Body of pancreas (tissue), 4 donors: ENCODE results near the gene METTL3.

Experiments used
- POLR2A ChIP-seq, 3 donors: fragments of 450-650 bp; IDR thresholded peaks; one replicate each; pipeline ENCODE4 v1.6.1; 2016; ENCODE audit warnings: antibody characterized with exemption in 3 of 3, mild to moderate bottlenecking in 2 of 3
- TF ChIP-seq, protein P1 (sequence below), 7 experiments: fragments of 450-650 bp in 4 of 7; fragments of 200-600 bp in 3 of 7; sonication (generic) in 3 of 7; IDR thresholded peaks; one replicate each; pipeline ENCODE4 v1.5.1; 2016 to 2019; ENCODE audit warnings: antibody characterized with exemption in 7 of 7

DNA sequence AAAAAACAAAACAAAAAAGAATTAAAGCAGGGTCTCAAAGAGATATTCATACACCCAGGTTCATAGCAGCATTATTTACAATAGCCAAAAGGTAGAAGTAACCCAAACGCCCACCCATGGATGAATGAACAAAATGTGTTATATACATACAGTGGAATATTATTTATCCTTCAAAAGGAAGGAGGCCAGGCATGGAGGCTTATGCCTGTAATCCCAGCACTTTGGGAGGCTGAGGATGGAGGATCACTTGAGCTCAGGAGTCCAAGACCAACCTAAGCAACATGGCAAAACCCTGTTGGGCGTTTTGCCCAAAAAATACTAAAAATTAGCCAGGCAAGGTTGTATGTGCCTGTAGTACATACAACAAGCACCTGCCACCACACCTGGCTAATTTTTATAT, 4.6 kb downstream of the METTL3 start:
- TF ChIP-seq, protein P1, sequence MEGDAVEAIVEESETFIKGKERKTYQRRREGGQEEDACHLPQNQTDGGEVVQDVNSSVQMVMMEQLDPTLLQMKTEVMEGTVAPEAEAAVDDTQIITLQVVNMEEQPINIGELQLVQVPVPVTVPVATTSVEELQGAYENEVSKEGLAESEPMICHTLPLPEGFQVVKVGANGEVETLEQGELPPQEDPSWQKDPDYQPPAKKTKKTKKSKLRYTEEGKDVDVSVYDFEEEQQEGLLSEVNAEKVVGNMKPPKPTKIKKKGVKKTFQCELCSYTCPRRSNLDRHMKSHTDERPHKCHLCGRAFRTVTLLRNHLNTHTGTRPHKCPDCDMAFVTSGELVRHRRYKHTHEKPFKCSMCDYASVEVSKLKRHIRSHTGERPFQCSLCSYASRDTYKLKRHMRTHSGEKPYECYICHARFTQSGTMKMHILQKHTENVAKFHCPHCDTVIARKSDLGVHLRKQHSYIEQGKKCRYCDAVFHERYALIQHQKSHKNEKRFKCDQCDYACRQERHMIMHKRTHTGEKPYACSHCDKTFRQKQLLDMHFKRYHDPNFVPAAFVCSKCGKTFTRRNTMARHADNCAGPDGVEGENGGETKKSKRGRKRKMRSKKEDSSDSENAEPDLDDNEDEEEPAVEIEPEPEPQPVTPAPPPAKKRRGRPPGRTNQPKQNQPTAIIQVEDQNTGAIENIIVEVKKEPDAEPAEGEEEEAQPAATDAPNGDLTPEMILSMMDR (IDR thresholded peaks at IDR 0.05), result no peak
- no peak for TF ChIP-seq POLR2A (IDR thresholded peaks at IDR 0.05)
